Activated effector memory CD4-positive, alpha-beta T cell treated with anti-CD3 and anti-CD28 coated beads, Interleukin-2, amount 50 U/mL, for 16 hours (primary cell): ENCODE results near the gene ALOX12.
"Not testable (repeated sequence)": the region's sequence is repeated elsewhere in the genome, so short reads cannot be mapped to it uniquely, and the experiment has no call there.

ENCODE experiments used
- DNase-seq: peaks from one replicate; pipeline ENCODE4 v3.0.0-alpha.2; 2020

ALOX12 gene, protein sequence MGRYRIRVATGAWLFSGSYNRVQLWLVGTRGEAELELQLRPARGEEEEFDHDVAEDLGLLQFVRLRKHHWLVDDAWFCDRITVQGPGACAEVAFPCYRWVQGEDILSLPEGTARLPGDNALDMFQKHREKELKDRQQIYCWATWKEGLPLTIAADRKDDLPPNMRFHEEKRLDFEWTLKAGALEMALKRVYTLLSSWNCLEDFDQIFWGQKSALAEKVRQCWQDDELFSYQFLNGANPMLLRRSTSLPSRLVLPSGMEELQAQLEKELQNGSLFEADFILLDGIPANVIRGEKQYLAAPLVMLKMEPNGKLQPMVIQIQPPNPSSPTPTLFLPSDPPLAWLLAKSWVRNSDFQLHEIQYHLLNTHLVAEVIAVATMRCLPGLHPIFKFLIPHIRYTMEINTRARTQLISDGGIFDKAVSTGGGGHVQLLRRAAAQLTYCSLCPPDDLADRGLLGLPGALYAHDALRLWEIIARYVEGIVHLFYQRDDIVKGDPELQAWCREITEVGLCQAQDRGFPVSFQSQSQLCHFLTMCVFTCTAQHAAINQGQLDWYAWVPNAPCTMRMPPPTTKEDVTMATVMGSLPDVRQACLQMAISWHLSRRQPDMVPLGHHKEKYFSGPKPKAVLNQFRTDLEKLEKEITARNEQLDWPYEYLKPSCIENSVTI

DNA sequence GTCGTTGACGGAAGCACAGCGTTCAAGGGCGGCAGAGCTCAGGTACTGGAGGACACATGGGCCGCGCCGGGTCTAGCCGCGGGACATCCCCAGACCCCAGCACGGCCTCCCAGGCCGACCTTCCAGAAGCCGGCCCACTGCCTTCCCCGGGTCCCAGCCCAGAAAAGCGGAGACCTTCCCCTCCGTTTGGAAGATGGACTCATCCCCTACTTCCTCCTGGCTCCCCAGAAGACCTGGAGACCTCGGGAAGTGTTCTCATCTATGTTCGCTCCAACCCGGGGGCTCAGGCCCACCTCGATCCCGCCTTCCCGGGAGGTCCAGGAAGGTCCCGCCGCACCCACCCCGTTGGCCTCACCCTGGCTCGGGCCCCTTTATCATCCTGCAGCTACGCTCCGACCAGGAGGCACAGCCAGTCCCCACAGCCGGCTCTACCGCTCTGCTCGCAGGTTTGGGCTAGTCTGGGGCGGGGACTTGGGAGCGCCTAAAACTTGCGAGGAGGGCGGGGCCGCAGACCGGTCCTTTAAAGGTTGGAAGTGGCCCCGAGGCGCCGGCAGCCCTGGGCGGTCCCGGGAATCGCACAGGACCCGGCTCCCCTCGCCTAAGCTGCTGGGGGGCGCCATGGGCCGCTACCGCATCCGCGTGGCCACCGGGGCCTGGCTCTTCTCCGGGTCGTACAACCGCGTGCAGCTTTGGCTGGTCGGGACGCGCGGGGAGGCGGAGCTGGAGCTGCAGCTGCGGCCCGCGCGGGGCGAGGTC lies at the start of gene ALOX12:
ALOX12 (plus strand) TSS at position 550 of the 756 bp plus-strand sequence; CDS start at position 619, 69 bp downstream.
- DNase-seq = no peak

DNA sequence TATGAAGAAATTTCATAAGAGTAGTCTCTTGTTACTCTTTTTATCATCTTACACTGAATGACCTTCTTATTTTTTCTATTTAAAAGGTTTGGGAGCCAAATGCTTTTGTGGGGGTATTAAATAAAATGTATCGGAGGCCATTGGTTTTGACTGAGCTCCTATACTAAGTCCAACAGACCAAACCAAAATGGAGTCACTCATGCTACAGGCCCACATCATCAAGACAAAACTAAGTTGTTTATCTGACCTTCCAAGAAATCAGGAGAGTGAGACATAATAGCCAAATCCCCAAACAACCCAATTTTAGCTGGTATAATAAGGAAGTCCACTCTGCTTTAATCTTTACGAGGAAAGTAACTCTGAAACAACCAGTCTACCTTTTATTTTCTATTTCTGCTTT lies 48.1 kb upstream of the ALOX12 start:
- no peak for DNase-seq

DNA sequence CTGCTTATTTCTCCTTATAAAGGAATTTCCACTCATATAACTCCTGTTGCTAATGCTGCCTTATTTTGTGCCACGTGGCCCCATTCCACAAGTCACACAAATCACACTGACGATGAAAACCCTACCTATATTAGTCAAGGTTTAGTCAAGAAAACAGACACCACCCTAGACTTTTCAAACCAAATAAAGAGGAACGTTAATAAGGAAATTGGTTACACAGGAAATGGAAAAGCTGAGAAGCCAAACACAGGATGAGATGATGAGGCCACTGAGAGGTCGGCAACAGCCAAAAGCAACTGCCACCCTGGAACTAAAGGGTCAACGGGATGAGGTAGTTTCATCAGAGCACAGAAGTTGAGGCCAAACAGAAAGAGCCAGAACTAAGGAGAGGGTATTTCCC lies 47.3 kb upstream of the ALOX12 start:
- no peak for DNase-seq

DNA sequence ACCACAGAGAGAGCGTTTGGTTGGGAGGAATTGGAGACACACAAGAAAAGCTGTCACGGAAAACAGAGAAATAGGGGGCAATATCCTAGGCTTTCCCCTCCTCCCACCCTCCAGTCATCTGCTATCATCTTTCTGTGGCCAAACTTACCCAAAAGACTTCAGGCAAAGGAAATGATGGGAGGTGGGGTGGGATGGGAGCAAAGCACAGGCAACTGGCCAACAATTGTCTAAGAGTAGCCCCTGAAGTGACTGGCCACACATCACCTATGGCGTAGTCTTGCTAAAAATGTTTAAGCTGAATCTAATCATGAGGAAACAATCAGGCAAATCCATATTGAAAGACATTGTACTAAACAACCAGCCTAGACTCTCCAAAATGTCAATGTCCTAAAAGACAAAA lies 46.9 kb upstream of the ALOX12 start:
- DNase-seq = no peak

DNA sequence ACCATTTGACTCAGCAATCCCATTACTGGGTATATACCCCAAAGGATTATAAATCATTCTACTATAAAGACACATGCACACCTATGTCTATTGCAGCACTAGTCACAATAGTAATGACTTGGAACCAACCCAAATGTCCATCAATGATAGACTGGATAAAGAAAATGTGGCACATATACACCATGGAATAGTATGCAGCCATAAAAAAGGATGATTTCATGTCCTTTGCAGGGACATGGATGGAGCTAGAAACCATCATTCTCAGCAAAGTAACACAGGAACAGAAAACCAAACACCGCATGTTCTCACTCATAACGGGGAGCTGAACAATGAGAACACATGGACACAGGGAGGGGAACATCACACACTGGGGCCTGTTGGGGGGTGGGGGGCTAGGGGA lies 44.9 kb upstream of the ALOX12 start:
- not testable (repeated sequence) for DNase-seq

DNA sequence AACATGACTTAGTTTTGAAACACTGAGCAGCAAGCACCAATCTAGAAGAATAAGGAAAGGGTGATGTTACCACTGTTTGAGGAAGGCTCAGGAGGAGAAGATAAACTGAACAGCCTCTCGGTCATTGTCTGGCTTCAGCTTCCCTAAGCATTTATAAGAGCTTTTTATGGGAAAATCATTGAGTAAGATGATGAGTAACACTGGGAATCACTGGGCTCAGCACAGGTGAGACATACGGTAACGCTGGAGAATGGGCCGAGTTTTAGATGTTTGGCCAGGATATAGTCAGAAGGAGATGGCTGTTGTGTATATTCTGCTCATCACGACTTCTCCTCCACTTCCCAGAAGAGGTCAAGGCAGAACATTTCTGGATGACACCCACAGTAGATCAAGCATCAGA lies 42.2 kb upstream of the ALOX12 start:
- DNase-seq = no peak

DNA sequence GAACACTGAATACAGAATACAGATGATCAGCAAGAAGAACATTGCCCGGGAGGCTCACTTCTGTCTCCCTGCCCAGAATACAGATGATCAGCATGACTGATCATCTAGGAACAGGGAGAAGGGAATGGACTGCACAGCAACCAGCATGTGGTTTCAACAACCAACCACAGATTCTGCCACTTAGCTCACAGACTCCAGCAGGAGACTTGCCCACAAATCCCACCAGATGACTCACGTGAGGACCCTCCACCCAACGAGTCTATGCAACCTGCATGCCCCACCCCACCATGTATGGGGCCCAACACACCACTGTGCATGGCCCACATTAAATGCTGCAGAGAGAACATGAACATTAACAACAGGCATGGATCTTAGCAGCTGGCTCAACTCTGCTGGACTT lies 36.1 kb upstream of the ALOX12 start:
- no peak for DNase-seq

DNA sequence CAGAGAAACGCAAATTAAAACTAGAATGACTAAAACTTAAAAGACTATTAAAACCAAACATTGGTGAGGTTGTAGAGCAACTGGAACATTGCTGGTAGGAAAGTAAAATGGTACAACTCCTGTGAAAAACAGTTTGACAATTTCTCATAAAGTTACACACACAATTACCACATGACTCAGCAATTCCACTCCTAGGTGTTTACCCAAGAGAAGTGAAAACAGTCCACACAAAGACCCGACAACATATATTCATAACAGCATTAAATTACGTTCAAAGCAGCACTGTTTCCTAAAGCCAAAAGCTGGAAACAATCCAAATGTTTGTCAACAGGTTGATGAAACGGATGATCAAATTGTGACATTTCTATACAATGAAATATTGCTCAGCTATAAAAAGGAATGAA lies 26.5 kb upstream of the ALOX12 start:
- no peak for DNase-seq

DNA sequence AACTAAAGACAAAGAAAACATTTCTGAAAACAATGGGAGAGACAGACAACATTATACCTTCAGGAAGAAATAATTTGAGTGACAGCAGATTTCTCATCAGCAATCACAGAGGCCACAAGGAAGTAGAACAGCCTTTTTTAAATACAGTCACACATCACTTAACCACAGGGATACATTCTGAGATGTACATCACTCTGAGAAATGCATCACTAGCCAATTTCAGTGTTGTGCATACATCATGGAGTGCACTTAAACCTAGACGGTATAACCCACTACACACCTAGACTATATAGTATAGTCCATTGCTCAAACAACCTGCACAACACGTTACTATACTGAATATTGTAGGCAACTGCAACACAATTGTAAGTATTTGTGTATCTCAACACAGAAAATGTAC lies 24.9 kb upstream of the ALOX12 start:
- no peak for DNase-seq

DNA sequence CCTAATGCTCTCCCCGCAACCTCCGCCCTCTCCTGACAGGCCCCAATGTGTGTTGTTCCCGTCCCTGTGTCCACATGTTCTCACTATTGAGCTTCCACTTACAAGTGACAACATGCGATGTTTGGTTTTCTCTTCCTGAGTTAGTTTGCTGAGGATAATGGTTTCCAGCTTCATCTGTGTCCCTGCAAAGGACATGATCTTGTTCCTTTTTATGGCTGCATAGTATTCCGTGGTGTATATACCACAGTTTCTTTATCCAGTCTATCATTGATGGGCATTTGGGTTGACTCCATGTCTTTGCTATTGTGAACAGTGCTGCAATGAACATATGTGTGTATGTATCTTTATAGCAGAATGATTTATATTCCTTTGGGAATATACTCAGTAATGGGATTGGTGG lies 16.4 kb upstream of the ALOX12 start:
- not testable (repeated sequence) for DNase-seq

DNA sequence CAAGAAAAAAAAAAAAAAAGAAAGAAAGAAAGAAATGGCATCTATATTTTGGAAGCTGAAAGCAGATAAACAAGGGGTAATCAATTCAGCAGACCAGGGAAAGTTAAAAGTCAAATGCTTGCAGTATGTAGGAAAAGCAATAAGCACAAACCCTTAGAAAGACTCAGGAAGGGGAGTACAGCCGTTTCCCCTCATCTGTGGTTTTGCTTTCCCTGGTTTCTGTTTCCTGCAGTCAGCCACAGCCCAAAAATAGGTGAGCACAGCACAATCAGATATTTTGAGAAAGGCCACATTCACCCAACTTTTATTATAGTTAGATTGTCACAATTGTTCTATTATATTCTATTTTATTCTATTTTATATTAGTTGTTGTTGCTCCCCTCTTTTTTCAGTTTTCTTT lies 14.4 kb upstream of the ALOX12 start:
- DNase-seq = no peak

DNA sequence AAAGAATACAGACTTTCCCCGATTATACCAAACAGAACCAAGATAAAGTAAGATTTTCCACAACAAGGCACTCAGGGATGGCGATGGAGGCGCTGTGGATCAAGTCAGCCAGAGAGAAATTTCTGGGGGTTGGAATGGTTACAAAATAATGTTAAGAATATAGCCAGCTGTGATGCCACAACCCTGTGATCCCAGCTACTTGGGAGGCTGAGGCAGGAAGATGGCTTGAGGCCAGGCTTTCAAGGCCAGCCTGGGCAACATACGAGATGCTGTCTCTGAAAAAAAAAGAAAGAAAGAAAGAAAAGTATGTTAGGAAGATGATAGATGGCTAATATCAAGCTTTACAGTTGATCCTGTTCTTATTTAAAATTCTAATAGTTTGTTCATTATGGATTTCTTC lies 10.6 kb upstream of the ALOX12 start:
- no peak for DNase-seq

DNA sequence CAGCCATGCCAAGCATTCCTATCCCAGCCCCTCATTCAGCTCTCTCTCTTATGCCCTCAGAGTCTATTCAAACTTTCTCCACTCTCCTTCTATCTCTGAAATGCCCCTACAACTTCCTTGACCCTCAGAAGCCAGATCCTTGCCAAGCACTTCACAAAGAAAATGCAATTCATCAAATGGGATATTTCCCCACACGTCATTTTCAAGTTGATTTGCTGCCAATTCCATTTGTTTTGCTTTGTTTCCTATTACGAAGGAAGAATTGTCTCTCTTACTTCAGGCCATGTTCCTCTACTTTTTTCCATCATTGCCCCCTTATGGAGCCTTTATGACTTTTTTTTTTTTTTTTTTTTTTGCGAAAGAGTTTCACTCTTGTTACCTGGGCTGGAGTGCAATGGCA lies 9.2 kb upstream of the ALOX12 start:
- DNase-seq = no peak

DNA sequence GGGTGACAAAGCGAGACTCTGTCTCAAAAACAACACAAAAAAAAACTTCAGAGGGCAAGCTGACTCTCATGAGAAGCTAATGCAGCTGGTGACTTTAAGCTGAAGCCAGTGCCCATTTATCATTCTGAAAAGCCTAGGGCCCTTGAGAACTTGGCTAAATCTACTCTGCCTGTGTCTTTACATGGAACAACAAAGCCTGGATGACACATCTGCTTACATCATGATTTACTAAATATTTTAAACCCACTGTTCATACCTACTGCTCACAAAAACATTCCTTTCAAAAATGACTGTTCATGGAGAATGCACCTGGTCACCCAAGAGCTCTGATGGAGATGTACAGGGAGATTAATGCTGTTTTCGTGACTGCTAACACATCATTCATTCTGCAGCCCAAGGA lies 6.1 kb upstream of the ALOX12 start:
- no peak for DNase-seq

DNA sequence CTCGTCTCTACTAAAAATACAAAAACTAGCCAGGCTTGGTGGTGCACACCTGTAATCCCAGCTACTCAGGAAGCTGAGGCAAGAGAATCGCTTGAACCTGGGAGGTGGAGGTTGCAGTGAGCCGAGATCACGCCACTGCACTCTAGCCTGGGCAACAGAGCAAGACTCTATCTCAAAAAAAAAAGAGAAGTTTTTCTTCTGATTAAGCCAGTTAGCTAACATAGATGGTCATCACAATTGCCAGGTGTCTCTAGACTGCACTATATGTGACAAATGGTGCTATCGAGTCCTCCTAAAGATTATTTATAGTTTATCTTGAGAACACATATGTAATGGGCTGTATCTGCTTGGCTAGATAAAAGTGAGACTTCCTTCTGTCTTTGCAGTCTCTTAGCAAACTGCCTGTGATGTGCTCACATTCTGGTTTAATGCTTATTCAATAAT lies 2.2 kb upstream of the ALOX12 start:
- not testable (repeated sequence) for DNase-seq

DNA sequence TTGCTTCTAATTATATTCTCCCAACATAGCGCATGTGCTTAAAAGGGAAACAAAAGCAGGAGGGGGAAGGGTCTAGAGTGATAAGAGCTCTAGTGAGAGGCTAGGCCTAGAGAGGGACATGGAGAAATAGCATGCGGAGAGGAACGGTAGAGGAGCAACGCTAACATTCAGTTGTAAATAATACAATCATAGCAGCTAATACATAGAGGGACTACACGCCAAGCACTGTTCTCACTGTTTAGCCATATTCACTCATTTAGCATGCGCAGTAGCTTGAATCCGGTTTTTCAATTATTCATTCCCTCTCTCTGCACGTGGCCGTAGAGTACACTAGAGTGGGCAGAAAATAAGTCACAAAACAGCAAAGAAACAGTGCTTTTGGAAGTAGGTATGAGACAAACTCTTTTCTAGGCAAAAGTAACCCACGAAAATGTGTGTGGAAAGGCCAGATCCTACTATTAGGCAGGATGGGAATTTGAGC lies 1.7 kb upstream of the ALOX12 start:
- no peak for DNase-seq

DNA sequence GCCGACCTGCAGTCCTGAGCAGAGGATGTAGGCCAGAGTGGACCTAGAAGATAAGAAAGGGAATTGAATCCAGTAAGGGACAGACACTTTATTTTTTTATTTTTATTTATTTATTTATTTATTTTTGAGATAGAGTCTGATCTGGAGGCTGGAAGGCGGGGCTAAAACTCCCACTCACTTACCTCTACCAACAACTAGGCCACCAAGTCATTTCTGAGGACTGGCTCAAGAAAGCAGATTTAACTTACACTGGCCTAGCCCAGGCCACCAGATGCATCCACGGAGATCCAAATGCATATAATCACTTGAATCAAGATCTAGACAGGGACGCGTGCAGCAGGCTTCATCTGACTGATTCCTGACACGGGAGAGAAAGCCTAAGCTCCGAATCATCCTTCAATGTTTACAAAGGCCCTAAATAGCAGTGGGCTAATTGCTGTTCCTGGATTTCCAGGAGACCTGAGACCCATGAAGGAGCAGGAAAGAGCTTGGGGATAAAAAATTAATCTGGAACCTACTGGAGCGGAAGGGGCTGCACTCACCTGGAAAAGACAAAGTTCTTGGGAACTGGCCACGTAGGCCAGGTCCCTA lies 1.1 kb upstream of the ALOX12 start:
- DNase-seq = no peak

DNA sequence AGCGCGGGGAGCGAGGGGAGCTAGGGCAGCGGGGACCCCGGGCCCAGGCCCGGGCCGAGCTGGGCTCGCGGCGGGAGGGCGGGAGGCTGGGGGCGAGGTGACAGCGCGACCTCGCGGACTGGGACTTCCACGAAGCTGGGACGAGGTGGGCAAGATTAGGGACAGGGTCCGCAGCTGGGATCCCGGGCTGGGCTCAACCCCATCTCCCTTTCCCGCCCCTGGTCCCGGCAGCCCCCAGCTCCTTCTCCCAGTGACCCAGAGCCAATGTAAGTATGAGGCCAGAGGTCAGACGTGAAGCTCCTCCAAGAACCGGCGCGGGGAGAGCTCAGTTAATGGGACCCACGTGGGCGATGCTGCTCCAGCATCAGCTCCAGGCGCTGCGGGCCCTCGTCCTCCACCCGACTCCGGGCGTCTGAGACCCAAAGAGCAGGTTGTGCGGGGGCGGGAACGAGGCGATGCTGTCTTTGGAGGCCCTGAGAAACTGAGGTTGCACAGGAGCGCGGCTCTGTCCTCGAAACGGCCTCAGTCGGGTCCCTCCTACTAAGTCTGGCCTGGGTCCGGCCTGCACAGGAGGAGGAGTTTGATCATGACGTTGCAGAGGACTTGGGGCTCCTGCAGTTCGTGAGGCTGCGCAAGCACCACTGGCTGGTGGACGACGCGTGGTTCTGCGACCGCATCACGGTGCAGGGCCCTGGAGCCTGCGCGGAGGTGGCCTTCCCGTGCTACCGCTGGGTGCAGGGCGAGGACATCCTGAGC lies 585 bp downstream of the ALOX12 start:
- no peak for DNase-seq

DNA sequence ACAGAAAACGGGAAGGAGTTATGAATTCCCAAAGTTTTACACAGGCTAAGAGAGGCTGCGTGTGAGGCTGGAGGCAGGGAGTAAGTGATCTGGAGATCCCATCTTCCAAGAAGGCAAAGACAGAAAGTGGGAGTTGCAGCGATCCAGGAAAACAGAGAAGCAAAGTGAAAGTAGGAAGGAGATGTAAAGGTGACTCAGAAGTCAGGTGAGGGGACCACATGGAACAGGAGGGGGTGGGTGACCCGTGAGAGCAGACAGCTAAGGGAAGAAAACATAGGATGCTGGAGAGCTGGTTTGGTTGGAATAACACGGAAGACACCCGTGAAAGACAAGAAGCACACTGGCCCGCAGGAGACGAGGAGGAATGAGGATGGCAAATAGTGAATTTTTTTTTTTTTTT lies 1.3 kb downstream of the ALOX12 start:
- no peak for DNase-seq

DNA sequence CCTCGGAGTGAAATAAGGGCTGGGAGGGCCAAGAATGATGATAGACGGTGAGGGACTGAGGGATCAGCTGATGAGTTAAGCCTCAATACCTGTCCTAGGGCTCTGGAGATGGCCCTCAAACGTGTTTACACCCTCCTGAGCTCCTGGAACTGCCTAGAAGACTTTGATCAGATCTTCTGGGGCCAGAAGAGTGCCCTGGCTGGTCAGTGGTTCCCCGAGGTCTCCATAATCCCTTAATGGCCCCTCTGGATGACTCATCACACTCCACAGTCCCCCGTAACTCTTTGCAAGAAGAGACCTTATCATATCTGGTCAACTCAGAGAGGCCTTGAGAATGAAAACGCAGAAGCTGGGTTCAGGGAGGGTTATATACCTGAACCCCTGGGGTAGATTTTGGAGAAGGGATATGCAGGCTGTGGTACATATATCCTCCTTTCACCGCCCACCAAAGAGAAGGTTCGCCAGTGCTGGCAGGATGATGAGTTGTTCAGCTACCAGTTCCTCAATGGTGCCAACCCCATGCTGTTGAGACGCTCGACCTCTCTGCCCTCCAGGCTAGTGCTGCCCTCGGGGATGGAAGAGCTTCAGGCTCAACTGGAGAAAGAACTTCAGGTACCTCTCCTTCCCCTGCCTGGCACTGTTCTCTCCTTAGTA lies 3.1 kb downstream of the ALOX12 start:
- DNase-seq = no peak

DNA sequence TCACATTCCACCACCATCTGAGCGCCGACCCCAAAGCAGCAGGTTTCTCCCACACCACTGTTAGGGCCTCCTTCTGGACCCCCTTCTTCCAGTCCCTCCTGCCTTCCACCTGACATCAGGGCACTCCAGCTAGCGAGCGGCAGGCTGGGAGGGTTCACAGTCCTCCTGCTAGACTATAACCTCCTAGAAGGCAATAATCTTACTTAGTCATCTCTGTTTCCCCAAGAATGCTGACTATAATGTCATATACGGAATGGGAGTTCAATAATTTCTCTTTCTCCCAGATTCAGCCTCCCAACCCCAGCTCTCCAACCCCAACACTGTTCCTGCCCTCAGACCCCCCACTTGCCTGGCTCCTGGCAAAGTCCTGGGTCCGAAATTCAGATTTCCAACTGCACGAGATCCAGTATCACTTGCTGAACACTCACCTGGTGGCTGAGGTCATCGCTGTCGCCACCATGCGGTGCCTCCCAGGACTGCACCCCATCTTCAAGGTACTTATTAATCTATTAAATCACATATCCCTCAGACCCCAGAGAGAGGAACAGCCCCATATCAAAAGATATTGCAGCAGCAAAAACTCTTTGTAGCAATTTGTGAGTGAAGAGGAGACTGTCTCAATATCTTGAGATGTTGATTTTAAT lies 5.6 kb downstream of the ALOX12 start:
- DNase-seq = peak; percentile 84
